Pons (tissue), 1 donor: ENCODE data around the gene ZNF576.
A peak's percentile ranks its signal among the peaks of the same experiment; 100 is the strongest.
"Not testable (repeated sequence)": the region's sequence is repeated elsewhere in the genome, so short reads cannot be mapped to it uniquely, and the experiment has no call there.

Experiments
- DNase-seq: peaks from one replicate; pipeline ENCODE4 v3.0.0-alpha.2; 2016; ENCODE audit warnings: low spot score

Gene ZNF576

DNA sequence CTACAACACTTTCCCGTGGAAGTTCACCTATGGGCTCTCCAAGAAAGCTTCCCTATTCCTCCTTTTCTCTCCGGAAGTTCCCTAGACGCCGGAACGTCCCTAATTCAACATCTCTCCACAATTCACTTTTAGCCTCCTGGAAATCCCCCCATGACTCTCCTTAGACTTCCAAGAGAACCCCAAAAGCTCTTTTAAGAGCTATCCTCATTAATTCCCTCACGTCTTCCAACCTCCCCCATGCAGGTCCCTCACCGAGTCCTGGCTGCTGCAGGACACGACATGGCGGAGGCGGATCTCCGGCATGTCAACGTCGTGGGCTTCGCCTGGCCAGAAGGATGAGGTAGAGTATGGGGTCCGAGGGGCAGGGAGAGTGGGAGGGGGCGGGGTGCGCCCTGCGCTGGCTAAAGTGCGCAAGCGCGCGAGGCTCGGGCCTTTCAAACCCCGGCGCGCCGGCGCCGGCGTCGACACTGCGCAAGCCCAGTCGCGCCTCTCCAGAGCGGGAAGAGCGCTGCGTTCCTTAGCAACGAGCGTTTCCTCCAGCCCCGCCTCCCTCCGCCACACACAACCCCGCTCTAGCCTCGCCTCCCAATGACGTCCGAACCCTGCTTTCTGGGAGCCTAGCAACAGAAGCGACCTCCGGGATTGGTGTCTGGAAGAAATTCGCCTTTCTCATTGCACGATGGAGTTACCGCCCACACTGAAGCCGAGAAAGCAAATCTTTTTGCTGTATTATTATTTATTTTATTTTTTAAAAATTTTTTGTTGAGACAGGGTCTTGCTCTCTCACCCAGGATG is 21.0 kb upstream of the ZNF576 start, which contains the start of the genes PINLYP and XRCC1:
Gene PINLYP (plus strand): TSS at position 646 of the 795 bp plus-strand sequence. CDS start 1,391 bp downstream, outside the sequence.
Gene XRCC1 (minus strand): TSS at position 372 of the 795 bp plus-strand sequence. CDS start 69 bp downstream, at position 303.
- DNase-seq = peak; percentile 99

DNA sequence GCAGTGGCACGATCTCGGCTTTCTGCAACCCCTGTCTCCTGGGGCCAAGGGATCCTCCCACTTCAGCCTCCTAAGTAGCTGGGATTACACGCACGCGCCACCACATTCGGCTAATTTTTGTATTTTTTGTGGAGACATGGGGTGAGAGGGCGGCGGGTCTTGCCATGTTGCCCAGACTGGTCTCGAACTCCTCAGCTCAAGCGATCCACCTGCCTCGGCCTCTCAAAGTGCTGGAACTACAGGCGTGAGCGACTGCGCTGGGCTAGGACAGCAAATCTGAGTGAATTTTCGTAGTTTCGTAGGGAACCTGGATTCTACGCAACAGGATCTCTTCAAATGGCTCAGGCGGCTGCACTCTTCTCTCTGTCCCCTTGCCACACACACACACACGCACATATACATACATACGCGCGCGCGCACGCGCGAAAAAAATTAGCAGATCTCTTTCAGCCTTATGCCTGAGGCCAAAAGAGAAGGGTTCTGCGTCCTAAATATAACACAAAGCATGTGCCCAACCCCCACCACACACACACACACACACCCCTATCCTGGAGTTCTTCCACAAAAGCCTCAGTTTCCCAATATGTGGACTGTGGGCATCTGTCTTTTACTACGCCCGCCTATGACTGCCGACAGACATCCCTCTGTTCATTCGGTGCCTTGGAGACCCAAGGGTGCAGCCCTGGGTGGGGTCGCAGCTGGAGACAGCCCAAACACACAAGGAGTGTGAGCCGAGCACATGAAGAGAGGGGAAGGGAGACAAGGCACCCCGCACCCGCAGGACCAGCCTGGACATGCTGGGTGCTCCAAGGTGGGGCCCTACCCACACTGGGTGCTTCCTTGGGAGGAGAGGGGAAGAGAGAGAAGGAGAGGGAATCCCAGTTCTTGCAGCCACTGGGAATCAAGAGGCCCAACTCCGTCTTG is 20.2 kb upstream of the ZNF576 start:
- no peak for DNase-seq

DNA sequence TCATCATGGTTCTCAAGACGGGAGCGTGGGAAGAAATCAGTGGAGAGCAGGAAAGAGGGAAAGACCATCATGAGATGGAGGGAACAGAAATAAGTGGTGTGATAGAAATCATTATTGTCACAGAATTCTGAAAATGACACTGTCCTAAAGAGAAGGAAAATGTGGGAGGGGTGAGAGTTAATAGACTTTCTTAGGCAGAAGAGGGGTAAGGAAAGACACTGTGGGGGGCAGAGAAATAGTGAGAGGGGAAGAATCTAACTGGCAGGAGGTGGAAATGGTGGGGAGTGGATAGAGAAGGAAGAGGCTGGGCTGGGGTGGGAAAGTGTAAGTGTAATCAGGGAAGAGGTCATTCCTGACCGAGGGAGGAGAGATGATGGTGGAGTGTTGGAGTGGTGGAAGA is 17.6 kb upstream of the ZNF576 start:
- DNase-seq = no peak

DNA sequence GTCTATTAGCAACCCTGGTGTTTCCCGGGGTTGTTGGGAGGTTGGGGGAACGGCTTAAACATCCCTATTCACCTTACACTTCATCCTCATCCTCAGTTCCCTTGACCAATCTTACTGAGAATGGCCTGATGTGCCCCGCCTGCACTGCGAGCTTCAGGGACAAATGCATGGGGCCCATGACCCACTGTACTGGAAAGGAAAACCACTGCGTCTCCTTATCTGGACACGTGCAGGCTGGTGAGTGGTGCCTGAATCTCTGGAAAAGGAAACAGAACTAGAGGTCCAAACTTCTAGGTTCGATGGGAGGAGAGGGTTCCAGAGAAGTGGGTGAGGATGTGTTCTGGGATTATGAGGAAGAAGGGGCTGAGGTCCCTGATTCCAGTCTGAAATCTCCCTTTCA is 14.9 kb upstream of the ZNF576 start:
- no peak for DNase-seq

DNA sequence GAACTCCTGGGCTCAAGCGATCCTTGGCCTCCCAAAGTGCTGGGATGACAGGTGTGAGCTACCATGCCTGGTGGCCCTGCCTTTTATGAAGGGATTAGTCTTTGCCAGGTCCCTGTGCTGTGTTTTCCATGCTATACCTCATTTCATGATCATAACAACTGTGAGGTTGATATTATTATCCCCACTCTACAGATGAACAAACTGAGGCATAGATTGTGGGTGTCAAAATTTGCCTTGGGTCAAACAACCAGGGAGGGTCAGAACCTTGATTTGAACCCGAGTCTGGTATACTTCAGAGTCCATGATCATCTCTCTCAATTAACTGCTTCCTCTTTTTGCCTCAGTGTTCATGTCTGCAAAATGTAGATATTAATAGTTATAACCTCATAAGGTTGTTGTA is 13.9 kb upstream of the ZNF576 start:
- DNase-seq = no peak

DNA sequence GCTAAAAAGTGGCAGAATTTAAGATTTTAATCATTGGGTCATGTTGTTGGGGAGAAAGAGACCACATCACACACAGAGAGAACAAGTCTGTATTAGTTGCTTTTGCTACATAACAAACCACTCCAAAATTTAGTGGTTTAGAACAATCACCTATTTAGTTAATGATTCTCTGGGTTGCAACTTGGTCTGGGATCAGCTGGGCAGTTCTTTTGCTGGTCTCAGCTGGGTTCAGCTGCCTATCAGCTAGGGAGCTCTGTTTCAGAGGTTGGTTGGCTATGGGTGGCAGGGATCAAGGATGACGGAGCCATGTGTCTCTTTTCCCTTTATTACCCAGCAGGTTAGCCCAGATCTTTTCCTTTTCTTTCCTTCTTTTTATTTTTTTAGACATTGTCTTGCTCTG is 11.9 kb upstream of the ZNF576 start:
- no peak for DNase-seq

DNA sequence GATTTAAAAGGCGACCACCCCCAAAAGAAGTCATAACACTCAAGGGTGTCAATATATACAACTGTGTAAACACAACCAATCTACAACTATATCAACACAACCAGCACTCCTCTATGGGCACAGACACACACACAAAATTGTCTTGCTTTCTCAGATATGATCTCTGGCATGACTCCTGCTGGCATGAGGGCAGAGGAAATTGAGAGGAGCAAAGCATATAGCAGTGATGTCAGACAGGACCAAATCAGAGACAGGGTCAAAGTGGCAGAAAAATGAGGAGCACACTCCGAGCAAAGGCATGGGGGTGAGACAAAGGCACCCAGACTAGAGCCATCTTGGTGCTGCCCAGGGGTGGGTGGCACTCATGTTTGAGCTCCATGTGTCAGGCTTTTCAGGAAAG is 10.0 kb upstream of the ZNF576 start:
- DNase-seq = no peak

DNA sequence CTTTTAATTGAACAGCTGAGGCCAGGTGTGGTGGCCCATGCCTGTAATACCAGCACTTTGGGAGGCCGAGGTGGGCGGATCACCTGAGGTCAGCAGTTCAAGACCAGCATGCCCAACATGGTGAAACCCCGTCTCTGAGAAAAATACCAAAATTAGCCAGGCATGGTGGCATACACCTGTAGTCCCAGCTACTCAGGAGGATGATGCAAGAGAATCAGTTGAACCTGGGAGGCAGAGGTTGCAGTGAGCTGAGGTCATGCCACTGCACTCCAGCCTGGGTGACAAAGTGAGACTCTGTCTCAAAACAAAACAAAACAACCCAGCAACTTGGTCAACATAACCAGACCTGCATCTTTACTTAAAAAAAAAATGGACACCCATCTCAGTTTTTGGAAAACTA is 9.4 kb upstream of the ZNF576 start:
- not testable (repeated sequence) for DNase-seq

DNA sequence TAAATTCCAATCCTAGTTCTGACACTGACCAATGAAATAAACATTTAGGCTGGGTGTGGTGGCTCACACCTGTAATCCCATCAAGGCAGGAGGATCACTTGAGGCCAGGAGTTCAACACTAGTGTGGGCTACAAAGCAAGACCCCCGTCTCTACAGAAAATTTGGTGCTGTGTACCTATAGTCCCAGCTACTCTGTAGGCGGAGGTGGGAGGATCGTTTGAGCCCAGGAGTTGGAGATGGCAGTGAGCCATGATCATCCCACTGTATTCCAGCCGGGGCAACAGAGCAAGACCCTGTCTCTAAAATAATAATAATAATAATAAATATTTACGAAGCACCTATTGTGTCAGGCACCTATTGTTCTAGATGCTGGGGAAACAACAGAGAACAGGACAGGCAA is 7.1 kb upstream of the ZNF576 start:
- DNase-seq = no peak

DNA sequence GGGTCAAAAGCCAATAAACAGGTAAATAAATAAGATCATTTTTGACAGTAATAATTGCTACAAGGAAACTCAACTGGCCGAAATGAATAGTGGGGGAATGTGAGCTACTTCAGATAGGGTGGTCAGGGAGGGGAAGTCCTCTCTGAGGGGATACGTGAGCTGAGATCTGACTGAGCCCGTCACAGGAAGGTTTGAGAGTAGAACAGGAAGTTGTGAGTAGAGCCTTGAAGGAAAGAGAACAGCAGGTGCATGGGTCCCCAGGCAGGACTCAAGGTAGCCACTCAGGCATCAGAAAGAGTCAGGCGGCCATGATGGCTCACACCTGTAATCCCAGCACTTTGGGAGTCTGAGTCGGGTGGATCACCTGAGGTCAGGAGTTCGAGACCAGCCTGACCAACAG is 6.7 kb upstream of the ZNF576 start:
- no peak for DNase-seq

DNA sequence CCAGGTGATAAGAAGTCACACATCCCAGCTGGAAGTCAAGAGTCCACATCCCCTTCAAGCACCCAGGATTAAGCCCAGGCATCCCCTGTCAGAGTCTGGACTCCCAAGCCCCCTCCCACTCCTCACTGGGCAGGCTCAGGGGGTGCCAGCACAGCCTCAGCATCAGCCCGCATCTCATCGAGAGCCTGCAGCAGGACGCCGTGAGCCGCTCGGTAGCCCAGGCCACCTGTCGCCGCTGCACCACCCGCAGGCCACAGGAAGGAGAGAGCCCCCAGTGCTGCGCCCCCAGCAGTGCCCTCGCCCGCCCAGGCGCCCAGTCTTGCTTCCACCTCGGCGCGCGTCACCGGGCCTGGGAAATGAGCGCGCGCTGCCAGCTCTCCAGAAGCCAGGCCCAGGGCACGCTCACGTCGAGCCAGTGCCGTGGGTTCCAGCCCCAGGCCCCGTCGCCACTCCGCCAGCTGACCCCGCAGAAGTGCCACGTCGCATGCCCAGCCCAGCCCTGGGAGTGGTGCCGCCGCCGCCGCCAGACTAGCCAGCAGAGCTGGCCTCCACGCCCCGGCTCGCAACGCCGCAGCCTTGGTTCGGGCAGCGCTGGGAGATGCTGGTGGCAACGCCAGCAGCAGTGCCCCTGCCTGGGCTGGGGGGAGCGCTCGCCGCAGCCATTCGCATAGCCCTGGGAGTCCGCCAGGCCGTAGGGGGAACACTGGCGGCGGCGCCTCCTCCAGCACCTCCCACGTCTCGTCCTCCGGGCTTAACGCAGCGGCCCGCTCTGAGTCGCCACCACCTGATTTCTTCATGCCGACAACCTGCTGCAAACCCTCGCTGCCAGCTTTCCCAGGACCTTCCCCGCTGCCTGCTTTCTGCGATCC is 4.3 kb upstream of the ZNF576 start:
- no peak for DNase-seq

DNA sequence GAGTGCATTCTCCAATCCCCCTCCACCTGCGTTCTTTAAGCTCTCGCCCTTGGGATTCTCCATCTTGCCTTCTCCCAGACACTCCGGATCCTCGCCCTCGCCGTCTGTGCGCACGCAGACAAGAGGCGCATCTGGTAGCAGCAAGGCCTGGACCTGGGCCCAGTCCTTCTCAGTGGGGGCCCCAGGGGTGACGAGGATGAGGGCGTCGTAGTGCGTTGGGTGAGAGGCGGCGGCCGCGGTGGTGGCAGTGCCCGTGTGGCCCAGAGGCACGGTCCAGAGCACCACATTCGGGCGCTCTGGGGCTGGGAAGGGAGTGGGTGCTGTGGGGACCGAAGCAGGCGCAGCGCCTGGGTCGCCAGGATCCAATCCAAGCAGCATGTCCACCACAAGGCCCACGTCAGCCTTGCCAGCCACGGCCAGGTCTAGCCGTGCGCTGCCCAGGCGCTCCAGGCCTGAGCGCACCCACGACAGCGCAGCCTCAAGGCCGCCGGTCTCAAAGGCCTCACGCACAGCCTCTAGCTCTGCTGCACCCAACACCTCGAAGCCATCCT is 3.5 kb upstream of the ZNF576 start:
- DNase-seq = no peak

DNA sequence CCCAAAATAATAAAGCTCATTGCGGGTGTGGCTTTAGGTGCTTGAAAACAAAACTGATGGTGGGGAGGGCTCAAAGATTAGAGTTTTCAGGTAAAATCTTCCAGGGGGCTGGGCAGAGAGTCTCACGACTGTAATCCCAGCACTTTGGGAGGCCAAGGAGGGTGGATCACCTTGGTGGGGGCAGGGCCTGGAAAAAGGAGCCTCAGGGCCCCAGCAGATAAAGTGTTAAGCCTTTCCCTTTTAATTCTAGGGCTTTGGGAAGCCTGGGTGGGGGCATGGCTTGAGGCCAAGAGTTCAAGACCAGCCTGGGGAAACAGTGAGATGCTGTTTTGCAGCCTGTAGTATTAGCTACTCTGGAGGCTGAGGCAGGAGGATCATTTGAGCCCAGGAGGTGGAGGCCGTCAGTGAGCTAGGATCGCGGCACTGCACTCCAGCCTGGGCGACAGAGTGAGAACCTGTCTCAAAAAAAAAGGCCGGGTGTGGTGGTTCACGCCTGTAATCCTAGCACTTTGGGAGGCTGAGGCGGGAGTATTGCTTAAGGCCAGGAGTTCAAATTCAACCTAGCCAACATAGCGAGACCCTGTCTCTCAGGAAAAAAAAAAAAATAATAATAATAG is 2.2 kb upstream of the ZNF576 start:
- DNase-seq = no peak

DNA sequence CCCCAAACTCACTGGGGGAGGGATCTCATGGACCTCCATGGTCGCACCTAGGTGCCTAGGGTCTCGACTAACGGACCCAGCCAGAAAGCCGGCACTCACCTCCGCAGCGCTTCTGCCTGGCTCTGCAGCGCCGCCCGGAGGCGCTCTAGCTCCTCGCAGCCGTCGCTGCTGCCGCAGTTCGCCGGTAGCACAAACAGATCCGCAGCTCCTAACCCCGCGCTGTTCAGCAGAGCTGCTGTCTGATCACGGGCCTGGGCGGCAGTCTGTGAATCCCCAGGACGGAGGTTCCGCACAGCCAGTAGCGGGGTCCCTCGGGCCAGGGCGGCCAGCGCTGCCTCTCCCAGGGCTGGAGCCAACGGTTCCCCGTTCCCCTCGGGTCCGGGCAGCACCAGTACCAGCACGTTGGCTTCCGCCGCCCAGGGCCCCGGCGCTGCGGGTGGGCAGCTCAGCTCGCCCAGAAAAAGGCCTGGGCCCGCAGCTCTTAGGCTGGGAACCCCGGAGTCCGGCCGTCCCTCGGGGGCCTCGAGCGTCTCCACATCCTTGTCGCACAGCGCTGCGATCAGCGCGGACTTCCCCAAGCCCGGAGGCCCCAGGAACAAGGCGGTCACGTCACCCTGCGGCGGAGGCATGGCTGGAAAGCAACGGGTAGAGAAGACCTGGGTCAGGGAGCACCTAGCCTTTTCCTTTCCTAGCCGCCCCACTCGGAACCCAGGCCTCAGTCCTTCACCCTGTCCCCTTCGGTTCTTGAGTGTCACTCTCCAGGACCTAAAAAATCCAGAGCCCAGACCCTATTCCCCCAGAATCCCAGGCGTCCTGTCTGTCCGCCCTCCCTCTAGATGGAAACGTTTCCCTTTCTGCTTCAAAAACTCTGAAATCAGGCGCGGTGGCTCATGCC is 1.4 kb upstream of the ZNF576 start:
- DNase-seq = no peak

DNA sequence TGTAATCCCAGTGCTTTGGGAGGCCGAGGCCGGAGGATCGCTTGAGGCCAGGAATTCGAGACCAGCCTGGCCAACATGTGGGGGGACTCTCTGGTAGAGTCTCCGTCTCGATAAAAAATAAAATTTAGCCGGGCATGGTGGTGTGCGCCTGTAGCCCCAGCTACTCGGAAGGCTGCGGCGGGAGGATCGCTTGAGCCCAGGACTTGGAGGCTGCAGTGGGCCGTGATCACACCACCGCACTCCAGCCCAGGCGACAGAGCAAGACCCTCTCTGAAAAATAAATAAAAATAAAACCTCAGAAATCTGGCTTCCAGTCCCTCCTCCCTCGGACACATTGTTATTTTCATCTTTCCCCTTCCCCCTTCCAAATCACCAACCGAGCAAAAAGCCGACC is 793 bp upstream of the ZNF576 start:
- no peak for DNase-seq

DNA sequence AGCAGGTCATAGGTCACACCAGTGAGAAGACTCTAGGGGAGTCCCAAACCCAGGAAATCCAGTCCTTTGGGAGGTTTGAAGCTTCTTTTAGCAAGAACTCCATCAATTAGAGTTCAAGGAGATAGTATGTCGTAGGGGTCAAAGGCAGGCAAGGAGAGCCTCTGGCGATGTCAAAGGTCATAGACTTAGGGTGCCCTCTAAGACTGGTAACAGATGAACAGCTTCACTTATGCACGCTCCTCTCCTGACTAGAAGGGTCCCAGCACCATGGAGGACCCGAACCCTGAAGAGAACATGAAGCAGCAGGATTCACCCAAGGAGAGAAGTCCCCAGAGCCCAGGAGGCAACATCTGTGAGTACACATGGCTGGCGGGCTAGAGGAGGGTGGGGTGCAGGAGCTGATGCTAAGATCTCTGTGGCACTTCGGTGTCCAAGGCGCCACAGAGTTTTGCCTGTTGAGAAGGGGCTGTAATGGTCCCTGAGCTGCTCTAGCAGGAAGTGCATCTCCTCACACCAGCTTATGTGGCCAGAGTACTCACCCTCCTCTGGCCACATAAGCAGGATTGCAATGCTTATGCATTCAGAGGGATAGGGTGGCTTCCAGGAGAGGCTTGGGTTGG is 557 bp downstream of the ZNF576 start:
- no peak for DNase-seq

DNA sequence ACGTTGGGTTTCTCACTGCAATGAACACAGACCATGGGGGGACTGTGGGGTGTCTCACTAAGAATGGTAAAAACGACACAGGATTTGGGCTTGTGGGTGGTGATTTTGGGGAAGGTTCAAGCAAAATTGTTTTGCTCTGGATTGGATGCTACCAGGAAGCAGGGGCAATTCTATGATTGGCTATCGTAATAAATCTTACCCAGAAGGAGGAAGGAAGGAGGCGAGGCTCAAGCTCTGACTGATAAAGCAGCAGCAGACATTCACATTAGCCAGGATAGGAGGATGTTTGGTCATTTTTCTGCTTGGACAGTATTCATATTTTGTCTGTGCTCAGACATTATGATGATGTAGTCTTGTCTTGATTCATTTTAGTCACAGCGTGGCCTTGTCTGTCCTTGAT is 1.5 kb downstream of the ZNF576 start:
- no peak for DNase-seq

DNA sequence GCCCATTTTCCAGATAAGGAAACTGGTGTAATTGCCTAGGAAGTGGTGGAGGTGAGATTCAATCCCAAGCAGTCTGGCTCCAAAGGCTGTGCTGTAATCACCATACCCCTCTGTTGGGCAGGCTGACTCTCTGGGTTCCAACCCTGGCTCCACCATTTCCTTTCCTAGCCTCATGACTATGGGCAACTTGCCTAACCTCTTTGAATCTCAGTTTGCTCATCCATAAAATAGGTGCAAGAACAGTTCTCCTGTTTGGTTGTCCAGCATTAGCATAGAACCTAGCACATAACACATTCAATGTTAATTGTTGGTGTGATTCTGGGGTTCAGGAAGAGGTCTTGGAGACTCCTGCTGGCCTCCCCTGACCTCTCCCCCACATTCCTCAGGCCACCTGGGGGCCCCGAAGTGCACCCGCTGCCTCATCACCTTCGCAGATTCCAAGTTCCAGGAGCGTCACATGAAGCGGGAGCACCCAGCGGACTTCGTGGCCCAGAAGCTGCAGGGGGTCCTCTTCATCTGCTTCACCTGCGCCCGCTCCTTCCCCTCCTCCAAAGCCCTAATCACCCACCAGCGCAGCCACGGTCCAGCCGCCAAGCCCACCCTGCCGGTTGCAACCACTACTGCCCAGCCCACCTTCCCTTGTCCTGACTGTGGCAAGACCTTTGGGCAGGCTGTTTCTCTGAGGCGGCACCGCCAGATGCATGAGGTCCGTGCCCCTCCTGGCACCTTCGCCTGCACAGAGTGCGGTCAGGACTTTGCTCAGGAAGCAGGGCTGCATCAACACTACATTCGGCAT is 2.2 kb downstream of the ZNF576 start:
- DNase-seq = no peak
